ENCODE measurements around the gene HMCN1. TPM values are rescaled to one million over a fixed set of nuclear protein-coding genes. Genes with fewer than 3 reads are reported as not detected.

Gene HMCN1
- total RNA-seq, 4 donors from 2014 or later = 1.0 to 8.1 (median 2.5) TPM

- no peak for TF ChIP-seq CTCF (IDR thresholded peaks at IDR 0.05)
- no peak for TF ChIP-seq POLR2A (IDR thresholded peaks at IDR 0.05)
- no peak for DNase-seq (ENCODE audit: low spot score in 2 of 2)
- intact Hi-C loops (cut with DNase I; ENCODE audit: low total_unique reads) = no loop called here
- no peak overlapping the region for H3K4me3 ChIP-seq (ENCODE audit: low read depth, poor library complexity, severe bottlenecking)
- WGBS, 2 donors = 29 to 48% methylated on average over 1 of the region's 1 CpG
These were observed 237.5 kb downstream of the HMCN1 start for GRCh38 chr1:185971688-185972087.

GRCh38 chr1:185972096-185972850 lies 238.1 kb downstream of the HMCN1 start:
- H3K4me3 ChIP-seq (ENCODE audit: low read depth, poor library complexity, severe bottlenecking) = no peak overlapping the region
- intact Hi-C loops (cut with DNase I; ENCODE audit: low total_unique reads) = no loop called here
- DNase-seq (ENCODE audit: low spot score in 2 of 2) = no peak
- WGBS, 2 donors = 90 to 92% methylated on average over 3 of the region's 3 CpGs
- no peak for TF ChIP-seq POLR2A (IDR thresholded peaks at IDR 0.05)
- no peak for TF ChIP-seq CTCF (IDR thresholded peaks at IDR 0.05)

- TF ChIP-seq POLR2A (IDR thresholded peaks at IDR 0.05) (no peak), CTCF (IDR thresholded peaks at IDR 0.05) (no peak)
- 58 to 65% methylated on average over 1 of the region's 1 CpG for WGBS, 2 donors
- DNase-seq (ENCODE audit: low spot score in 2 of 2) = no peak
- intact Hi-C loops (cut with DNase I; ENCODE audit: low total_unique reads) = no loop called here
- H3K4me3 ChIP-seq (ENCODE audit: low read depth, poor library complexity, severe bottlenecking) = no peak overlapping the region
These were observed 239.5 kb downstream of the HMCN1 start for GRCh38 chr1:185973645-185974044.

GRCh38 chr1:185974367-185975170 lies 240.4 kb downstream of the HMCN1 start:
- WGBS, 2 donors = 87 to 97% methylated on average over 3 of the region's 3 CpGs
- no peak for DNase-seq (ENCODE audit: low spot score in 2 of 2)
- no peak for TF ChIP-seq POLR2A (IDR thresholded peaks at IDR 0.05)
- intact Hi-C loops (cut with DNase I; ENCODE audit: low total_unique reads) = no loop called here
- no peak overlapping the region for H3K4me3 ChIP-seq (ENCODE audit: low read depth, poor library complexity, severe bottlenecking)

- 93 to 97% methylated on average over 1 of the region's 1 CpG for WGBS, 2 donors
- no peak for DNase-seq (ENCODE audit: low spot score in 2 of 2)
- intact Hi-C loops (cut with DNase I; ENCODE audit: low total_unique reads) = no loop called here
- TF ChIP-seq POLR2A (IDR thresholded peaks at IDR 0.05) (no peak), CTCF (IDR thresholded peaks at IDR 0.05) (no peak)
- no peak overlapping the region for H3K4me3 ChIP-seq (ENCODE audit: low read depth, poor library complexity, severe bottlenecking)
These were observed 246.7 kb downstream of the HMCN1 start for GRCh38 chr1:185980891-185981290.

GRCh38 chr1:185984113-185984836 lies 250.1 kb downstream of the HMCN1 start:
- H3K4me3 ChIP-seq (ENCODE audit: low read depth, poor library complexity, severe bottlenecking) = no peak overlapping the region
- TF ChIP-seq CTCF (IDR thresholded peaks at IDR 0.05) (no peak), POLR2A (IDR thresholded peaks at IDR 0.05) (no peak)
- no peak for DNase-seq (ENCODE audit: low spot score in 2 of 2)
- intact Hi-C loops (cut with DNase I; ENCODE audit: low total_unique reads) = no loop called here
- 63 to 64% methylated on average over 4 of the region's 4 CpGs for WGBS, 2 donors

Data from lower leg skin (tissue), 4 donors.